HEK293 (cell line): Measurements from ENCODE around the gene LIPA.
"Not testable (repeated sequence)": the region's sequence is repeated elsewhere in the genome, so short reads cannot be mapped to it uniquely, and the experiment has no call there.

Experiments
- CTCF ChIA-PET: fragments of 350-600 bp; formaldehyde crosslinking; extraction: SDS; loops from one replicate; lab custom pipeline; 2021; ENCODE audit warnings: antibody characterized with exemption; lab: Yijun Ruan, JAX
- POLR2A ChIA-PET: fragments of 300-600 bp; formaldehyde crosslinking; extraction: SDS; loops from one replicate; lab custom pipeline; 2020; ENCODE audit warnings: antibody characterized with exemption, inconsistent platforms; lab: Yijun Ruan, JAX
- H3K27ac ChIP-seq: fragments of 200-500 bp; sonication (Bioruptor generic); 2 replicates; pipeline ENCODE4 v1.5.1; 2014; ENCODE audit warnings: low read depth, low read length, control low read depth, inconsistent platforms; ENCODE audit errors: extremely low read depth
- H3K36me3 ChIP-seq, 2 experiments: fragments of 200-500 bp in 1 of 2; sonication (Bioruptor generic) in 1 of 2; 1 replicate in 1 of 2; 2 replicates in 1 of 2; pipeline ENCODE4 v1.5.1; 2014 to 2017; ENCODE audit warnings: inconsistent platforms in 2 of 2, low read length in 2 of 2; ENCODE audit not compliant: control insufficient read depth in 2 of 2, insufficient read depth in 1 of 2
- H3K4me1 ChIP-seq: fragments of 200-500 bp; sonication (Bioruptor generic); 2 replicates; pipeline ENCODE4 v1.5.1; 2014; ENCODE audit warnings: mild to moderate bottlenecking, low read length, inconsistent platforms; ENCODE audit not compliant: control insufficient read depth, insufficient read depth
- H3K4me3 ChIP-seq: 2 replicates; pipeline ENCODE4 v1.5.1; 2011; ENCODE audit warnings: low read depth, mild to moderate bottlenecking, control low read depth, low read length, moderate library complexity
- H3K9me3 ChIP-seq: fragments of 200-500 bp; sonication (Bioruptor generic); 2 replicates; pipeline ENCODE4 v1.5.1; 2014; ENCODE audit warnings: low read depth, low read length, inconsistent platforms; ENCODE audit not compliant: control insufficient read depth, insufficient read depth
- SP3 ChIP-seq: fragments of 450-650 bp; formaldehyde crosslinking; IDR thresholded peaks from 2 replicates; pipeline ENCODE4 v1.5.1; 2016; ENCODE audit warnings: missing biosample characterization, missing genetic modification characterization
- ZBTB20 ChIP-seq: fragments of 450-650 bp; formaldehyde crosslinking; IDR thresholded peaks from 2 replicates; pipeline ENCODE4 v1.5.1; 2016; ENCODE audit warnings: missing biosample characterization, missing genetic modification characterization
- ZFHX2 ChIP-seq: fragments of 450-650 bp; formaldehyde crosslinking; conservative IDR thresholded peaks from 2 replicates; pipeline ENCODE4 v1.5.1; 2016; ENCODE audit warnings: missing biosample characterization, missing genetic modification characterization
- ZIC2 ChIP-seq: fragments of 450-650 bp; formaldehyde crosslinking; IDR thresholded peaks from 2 replicates; pipeline ENCODE4 v1.5.1; 2016; ENCODE audit warnings: missing biosample characterization, missing genetic modification characterization
- ZNF112 ChIP-seq: fragments of 450-650 bp; formaldehyde crosslinking; IDR thresholded peaks from 2 replicates; pipeline ENCODE4 v1.5.0; 2017; ENCODE audit warnings: missing biosample characterization, missing genetic modification characterization
- ZNF184 ChIP-seq: fragments of 450-650 bp; IDR thresholded peaks from 2 replicates; pipeline ENCODE4 v1.5.1; 2018; ENCODE audit warnings: missing biosample characterization, mild to moderate bottlenecking, missing genetic modification characterization
- ZNF555 ChIP-seq: fragments of 450-650 bp; formaldehyde crosslinking; conservative IDR thresholded peaks from 2 replicates; pipeline ENCODE4 v1.5.1; 2017; ENCODE audit warnings: missing biosample characterization, mild to moderate bottlenecking, missing genetic modification characterization, inconsistent platforms
- ZNF623 ChIP-seq: fragments of 450-650 bp; formaldehyde crosslinking; IDR thresholded peaks from 2 replicates; pipeline ENCODE4 v1.5.1; 2016; ENCODE audit warnings: missing biosample characterization, missing genetic modification characterization
- ZNF837 ChIP-seq: fragments of 450-650 bp; formaldehyde crosslinking; IDR thresholded peaks from 2 replicates; pipeline ENCODE4 v1.5.1; 2016; ENCODE audit warnings: missing biosample characterization, missing genetic modification characterization
- TF ChIP-seq, protein P1 (sequence below): fragments of 450-650 bp; formaldehyde crosslinking; IDR thresholded peaks from 2 replicates; pipeline ENCODE4 v1.5.1; 2017; ENCODE audit warnings: missing biosample characterization, mild to moderate bottlenecking, missing genetic modification characterization, moderate library complexity
- TF ChIP-seq, protein P2 (sequence below): fragments of 450-650 bp; formaldehyde crosslinking; IDR thresholded peaks from 2 replicates; pipeline ENCODE4 v1.5.1; 2017; ENCODE audit warnings: missing biosample characterization, missing genetic modification characterization
- TF ChIP-seq, protein P3 (sequence below): fragments of 450-650 bp; formaldehyde crosslinking; IDR thresholded peaks from 2 replicates; pipeline ENCODE4 v1.5.1; 2016; ENCODE audit warnings: missing biosample characterization, missing genetic modification characterization
- TF ChIP-seq, protein P4 (sequence below): fragments of 450-650 bp; formaldehyde crosslinking; IDR thresholded peaks from 2 replicates; pipeline ENCODE4 v1.5.1; 2017; ENCODE audit warnings: missing biosample characterization, missing genetic modification characterization

LIPA gene

DNA sequence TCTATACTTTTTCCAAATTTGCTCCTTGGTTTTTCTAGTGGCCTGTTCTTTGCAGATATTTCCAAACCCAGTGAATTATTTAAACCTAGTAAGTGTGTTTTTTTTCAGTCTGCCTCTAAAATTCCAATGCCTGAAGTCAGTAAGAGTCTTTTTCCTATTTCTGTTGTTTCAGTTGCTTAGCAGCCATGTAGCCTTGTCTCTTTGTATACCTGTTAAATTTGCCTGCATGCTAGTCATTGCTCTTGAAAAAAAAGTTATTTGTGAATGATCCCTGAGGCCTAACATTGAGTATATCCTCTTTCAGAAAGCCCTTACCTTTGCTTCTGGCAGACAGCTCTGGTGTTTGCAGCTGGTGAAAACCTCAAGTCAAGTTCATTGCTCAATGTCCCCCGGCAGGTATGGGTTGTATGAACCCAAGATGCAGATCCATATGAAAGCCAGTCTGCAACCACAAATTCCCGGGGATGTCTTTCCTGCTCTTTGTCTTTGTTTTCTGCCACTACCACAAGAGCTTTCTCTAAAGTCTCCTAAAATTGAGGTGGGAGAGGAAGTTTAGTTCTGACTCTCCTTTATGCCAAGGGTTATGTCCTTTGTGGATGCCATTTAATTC lies 80.2 kb downstream of the LIPA start:
- TF ChIP-seq ZNF555 (tag by site-specific recombination), result no peak
- TF ChIP-seq ZIC2 (tag by site-specific recombination), result no peak
- TF ChIP-seq ZNF623, result no peak
- TF ChIP-seq, protein P1, sequence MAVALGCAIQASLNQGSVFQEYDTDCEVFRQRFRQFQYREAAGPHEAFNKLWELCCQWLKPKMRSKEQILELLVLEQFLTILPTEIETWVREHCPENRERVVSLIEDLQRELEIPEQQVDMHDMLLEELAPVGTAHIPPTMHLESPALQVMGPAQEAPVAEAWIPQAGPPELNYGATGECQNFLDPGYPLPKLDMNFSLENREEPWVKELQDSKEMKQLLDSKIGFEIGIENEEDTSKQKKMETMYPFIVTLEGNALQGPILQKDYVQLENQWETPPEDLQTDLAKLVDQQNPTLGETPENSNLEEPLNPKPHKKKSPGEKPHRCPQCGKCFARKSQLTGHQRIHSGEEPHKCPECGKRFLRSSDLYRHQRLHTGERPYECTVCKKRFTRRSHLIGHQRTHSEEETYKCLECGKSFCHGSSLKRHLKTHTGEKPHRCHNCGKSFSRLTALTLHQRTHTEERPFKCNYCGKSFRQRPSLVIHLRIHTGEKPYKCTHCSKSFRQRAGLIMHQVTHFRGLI (tag by site-specific recombination), result no peak
- TF ChIP-seq ZNF837 (tag by site-specific recombination), result no peak
- TF ChIP-seq, protein P2, sequence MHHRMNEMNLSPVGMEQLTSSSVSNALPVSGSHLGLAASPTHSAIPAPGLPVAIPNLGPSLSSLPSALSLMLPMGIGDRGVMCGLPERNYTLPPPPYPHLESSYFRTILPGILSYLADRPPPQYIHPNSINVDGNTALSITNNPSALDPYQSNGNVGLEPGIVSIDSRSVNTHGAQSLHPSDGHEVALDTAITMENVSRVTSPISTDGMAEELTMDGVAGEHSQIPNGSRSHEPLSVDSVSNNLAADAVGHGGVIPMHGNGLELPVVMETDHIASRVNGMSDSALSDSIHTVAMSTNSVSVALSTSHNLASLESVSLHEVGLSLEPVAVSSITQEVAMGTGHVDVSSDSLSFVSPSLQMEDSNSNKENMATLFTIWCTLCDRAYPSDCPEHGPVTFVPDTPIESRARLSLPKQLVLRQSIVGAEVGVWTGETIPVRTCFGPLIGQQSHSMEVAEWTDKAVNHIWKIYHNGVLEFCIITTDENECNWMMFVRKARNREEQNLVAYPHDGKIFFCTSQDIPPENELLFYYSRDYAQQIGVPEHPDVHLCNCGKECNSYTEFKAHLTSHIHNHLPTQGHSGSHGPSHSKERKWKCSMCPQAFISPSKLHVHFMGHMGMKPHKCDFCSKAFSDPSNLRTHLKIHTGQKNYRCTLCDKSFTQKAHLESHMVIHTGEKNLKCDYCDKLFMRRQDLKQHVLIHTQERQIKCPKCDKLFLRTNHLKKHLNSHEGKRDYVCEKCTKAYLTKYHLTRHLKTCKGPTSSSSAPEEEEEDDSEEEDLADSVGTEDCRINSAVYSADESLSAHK (tag by site-specific recombination), result no peak
- no peak for TF ChIP-seq ZBTB20 (tag by site-specific recombination)
- TF ChIP-seq, protein P3, sequence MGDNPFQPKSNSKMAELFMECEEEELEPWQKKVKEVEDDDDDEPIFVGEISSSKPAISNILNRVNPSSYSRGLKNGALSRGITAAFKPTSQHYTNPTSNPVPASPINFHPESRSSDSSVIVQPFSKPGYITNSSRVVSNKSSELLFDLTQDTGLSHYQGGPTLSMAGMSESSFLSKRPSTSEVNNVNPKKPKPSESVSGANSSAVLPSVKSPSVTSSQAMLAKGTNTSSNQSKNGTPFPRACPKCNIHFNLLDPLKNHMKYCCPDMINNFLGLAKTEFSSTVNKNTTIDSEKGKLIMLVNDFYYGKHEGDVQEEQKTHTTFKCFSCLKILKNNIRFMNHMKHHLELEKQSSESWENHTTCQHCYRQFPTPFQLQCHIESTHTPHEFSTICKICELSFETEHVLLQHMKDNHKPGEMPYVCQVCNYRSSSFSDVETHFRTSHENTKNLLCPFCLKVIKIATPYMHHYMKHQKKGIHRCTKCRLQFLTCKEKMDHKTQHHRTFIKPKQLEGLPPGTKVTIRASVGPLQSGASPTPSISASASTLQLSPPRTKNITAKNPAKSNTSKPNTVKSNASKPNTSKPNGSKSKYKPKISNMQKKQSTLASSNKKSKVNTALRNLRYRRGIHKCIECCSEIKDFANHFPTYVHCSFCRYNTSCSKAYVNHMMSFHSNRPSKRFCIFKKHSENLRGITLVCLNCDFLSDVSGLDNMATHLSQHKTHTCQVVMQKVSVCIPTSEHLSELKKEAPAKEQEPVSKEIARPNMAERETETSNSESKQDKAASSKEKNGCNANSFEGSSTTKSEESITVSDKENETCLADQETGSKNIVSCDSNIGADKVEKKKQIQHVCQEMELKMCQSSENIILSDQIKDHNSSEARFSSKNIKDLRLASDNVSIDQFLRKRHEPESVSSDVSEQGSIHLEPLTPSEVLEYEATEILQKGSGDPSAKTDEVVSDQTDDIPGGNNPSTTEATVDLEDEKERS, result no peak
- TF ChIP-seq SP3 (tag by site-specific recombination), result no peak
- no peak for TF ChIP-seq ZNF184 (tag by site-specific recombination)
- no peak for TF ChIP-seq ZFHX2 (tag by site-specific recombination)
- TF ChIP-seq, protein P4, sequence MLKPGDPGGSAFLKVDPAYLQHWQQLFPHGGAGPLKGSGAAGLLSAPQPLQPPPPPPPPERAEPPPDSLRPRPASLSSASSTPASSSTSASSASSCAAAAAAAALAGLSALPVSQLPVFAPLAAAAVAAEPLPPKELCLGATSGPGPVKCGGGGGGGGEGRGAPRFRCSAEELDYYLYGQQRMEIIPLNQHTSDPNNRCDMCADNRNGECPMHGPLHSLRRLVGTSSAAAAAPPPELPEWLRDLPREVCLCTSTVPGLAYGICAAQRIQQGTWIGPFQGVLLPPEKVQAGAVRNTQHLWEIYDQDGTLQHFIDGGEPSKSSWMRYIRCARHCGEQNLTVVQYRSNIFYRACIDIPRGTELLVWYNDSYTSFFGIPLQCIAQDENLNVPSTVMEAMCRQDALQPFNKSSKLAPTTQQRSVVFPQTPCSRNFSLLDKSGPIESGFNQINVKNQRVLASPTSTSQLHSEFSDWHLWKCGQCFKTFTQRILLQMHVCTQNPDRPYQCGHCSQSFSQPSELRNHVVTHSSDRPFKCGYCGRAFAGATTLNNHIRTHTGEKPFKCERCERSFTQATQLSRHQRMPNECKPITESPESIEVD (tag by site-specific recombination), result no peak
- TF ChIP-seq ZNF112 (tag by site-specific recombination), result no peak
- ChIA-PET CTCF (no interaction called here), POLR2A (no interaction called here)
- no peak overlapping the region for H3K4me3 ChIP-seq
- no peak overlapping the region for H3K27ac ChIP-seq
- H3K4me1 ChIP-seq, result no peaks in the 10 kb centered on the region
- no peaks in the 10 kb centered on the region for H3K36me3 ChIP-seq
- no peaks in the 10 kb centered on the region for H3K9me3 ChIP-seq

DNA sequence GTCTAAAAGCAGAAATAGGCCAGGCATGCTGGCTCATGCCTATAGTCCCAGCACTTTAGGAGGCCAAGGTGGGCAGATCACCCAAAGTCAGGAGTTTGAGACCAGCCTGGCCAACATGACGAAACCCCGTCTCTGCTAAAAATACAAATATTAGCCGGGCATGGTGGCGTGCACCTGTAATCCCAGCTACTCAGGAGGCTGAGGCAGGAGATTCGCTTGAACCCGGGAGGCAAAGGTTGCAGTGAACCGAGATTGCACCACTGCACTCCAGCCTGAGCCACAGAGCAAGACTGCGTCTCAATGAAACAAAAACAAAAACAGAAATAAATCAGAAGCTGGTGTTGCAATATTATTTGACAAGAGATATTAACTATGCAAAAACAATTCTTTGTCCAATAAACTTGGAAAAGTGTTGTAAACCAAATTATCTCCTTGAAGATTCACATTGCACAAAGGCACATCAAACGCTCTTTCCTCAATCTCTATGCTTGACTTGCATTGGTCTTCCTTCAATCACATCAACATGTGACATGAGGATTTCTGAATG lies 83.1 kb downstream of the LIPA start:
- CTCF ChIA-PET, H3K4me1 ChIP-seq, POLR2A ChIA-PET, H3K27ac ChIP-seq, H3K4me3 ChIP-seq, H3K36me3 ChIP-seq, H3K9me3 ChIP-seq: not testable (repeated sequence)
